Dedifferentiated amniotic fluid mesenchymal stem cell (primary cell): ENCODE measurements around the gene ZCCHC2.

Source experiments
- DNase-seq: peaks from one replicate; pipeline ENCODE4 v3.0.0-alpha.2; 2016; ENCODE audit errors: extremely low spot score

The ZCCHC2 gene

GRCh38 chr18:62577765-62578164, 54.9 kb downstream of the ZCCHC2 start:
- DNase-seq: no peak

- DNase-seq: no peak
Observed at GRCh38 chr18:62578980-62579511, 56.2 kb downstream of the ZCCHC2 start.

DNA sequence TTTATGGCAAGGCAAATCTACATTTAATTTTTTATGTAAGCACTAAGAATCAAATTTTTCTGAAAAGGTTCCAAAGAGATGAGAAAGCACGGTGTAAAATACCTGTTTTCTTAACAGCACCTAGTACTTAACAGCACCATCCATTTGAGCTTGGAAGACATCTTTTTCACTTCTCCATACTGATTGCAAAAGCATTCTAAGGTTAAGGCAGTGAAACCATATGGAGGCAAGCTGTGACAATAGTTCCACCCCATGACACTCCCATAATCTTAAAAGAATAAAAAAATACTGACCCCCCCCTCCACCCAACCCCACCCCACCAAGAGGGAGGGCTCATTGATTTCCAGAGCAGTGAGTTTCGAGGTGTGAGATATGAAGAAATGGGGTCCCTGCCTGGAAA, 60.6 kb downstream of the ZCCHC2 start:
- no peak for DNase-seq

GRCh38 chr18:62584241-62585120, 61.7 kb downstream of the ZCCHC2 start:
- DNase-seq: peak; percentile 93

- no peak for DNase-seq
Observed at GRCh38 chr18:62585274-62586150, 62.7 kb downstream of the ZCCHC2 start.

- DNase-seq: peak; percentile 60
Observed at GRCh38 chr18:62586151-62586774, 63.4 kb downstream of the ZCCHC2 start.

- DNase-seq: no peak
Observed at GRCh38 chr18:62586781-62587487, 64.1 kb downstream of the ZCCHC2 start.

GRCh38 chr18:62587689-62588088, 64.9 kb downstream of the ZCCHC2 start:
- no peak for DNase-seq

- DNase-seq: no peak
Observed at GRCh38 chr18:62588217-62588616, 65.4 kb downstream of the ZCCHC2 start.

GRCh38 chr18:62590799-62591590, 68.2 kb downstream of the ZCCHC2 start:
- DNase-seq: no peak

GRCh38 chr18:62596145-62597005, 73.5 kb downstream of the ZCCHC2 start:
- DNase-seq: no peak

- no peak for DNase-seq
Observed at GRCh38 chr18:62601871-62602270, 79.0 kb downstream of the ZCCHC2 start.

DNA sequence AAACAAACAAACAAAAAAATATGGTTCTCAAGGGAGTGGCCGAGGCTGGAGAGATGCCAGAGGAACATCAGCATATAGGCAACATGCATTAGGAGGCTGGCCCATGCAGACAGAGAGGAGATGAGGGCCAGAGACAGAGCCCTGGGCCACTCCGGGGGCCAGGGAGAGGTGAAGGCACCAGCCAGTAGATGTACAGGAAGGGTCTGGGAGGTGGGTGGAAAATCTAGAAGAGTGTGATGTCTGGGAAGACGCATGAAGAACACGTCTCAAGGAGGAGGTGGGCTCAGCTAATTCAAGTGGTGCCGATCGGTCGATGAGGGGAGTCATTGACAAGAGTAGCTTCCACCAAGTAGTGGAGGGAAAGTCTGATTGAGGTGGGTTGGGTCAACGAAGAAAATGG, 79.9 kb downstream of the ZCCHC2 start:
- no peak for DNase-seq

GRCh38 chr18:62603211-62603610, 80.4 kb downstream of the ZCCHC2 start:
- no peak for DNase-seq

DNA sequence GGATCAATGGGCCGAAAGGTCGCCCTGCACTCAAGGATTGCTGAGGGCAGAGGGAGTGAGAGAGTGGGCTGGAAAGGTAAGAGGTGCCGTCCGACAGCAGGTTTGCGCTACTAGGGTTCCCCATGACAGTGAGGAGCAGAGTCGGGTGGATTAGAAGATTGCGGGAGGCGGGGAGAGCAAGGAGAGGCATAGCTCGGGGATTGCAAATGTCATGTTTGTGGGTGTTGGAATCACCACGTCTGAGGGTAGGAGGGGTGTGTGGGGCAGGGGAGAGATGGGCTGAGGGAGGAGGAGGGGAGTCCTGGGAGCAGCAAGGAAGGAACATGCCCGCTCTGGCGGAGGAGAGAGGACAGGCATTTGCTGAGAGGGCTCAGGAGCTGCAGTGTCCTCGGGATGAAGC, 81.2 kb downstream of the ZCCHC2 start:
- DNase-seq: no peak

- no peak for DNase-seq
Observed at GRCh38 chr18:62605685-62606084, 82.9 kb downstream of the ZCCHC2 start.

DNA sequence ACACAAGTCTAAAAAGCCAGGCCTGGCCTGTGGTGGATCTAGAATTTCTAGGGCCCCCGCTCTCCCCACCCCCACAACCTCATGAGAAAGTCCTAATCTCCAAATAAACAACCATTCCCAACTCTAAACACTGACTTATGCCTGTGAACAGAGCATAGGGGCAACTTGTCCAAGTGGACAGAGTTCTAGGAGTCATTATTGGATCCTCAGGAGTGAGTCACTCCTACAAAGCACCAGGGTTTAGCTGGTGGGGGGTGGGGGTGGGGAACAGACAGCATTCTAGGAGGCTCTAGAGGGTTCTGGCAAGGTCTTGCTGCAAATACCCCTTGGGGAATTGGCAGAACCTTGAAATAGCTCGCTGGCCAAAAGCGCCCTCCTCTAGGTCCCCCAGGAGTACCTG, 83.3 kb downstream of the ZCCHC2 start:
- DNase-seq: no peak

DNA sequence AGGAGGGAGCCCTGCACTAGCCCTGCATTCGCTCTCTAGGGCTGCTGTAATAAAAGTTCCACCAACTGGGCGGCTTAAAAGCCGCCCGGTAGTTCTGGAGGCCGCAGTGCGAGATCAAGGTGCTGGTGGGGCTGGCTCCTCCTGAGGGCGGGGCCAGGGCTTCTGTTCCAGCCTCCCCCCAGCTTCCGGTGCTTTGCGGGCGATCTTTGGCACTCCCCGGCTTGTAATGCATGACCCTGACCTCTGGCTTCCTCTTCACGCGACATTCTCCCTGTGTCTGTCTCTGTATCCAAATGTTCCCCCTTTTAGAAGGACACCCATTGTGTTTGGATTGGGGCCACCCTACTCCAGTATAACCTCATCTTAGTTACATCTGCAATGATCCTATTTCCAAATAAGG, 84.5 kb downstream of the ZCCHC2 start:
- DNase-seq: no peak

GRCh38 chr18:62607708-62608428, 85.0 kb downstream of the ZCCHC2 start:
- no peak for DNase-seq
